Tongue (tissue), 2 donors: Measurements from ENCODE around the gene EFCAB11. TPM values are rescaled to one million over a fixed set of nuclear protein-coding genes. Genes with fewer than 3 reads are reported as not detected.

Experiments used
- DNase-seq: peaks from one replicate; pipeline ENCODE4 v3.0.0-alpha.2; 2015
- total RNA-seq: library from RNA; depleted of rRNA; stranded (reverse); fragments of >200 nt; gene quantifications from one replicate; pipeline ENCODE4 v1.2.3, GENCODE V29; 2014

The EFCAB11 gene
- total RNA-seq, result 13.2 TPM

GRCh38 chr14:89954070-89955021 lies at the start of gene EFCAB11:
TSS of gene EFCAB11 (minus strand) at chr14:89954730. CDS start at chr14:89954660, 70 bp downstream.
- DNase-seq, result peak; percentile 100

GRCh38 chr14:90003526-90004307 lies 49.2 kb upstream of the EFCAB11 start:
- no peak for DNase-seq

- DNase-seq, result no peak
These were observed 46.4 kb upstream of the EFCAB11 start for GRCh38 chr14:90000935-90001334.

GRCh38 chr14:89996963-89997362 lies 42.4 kb upstream of the EFCAB11 start:
- DNase-seq, result no peak

- no peak for DNase-seq
These were observed 37.7 kb upstream of the EFCAB11 start for GRCh38 chr14:89992273-89992672.

GRCh38 chr14:89990623-89991275 lies 36.2 kb upstream of the EFCAB11 start:
- DNase-seq, result no peak

- DNase-seq, result no peak
These were observed 35.7 kb upstream of the EFCAB11 start for GRCh38 chr14:89990218-89990617.

- no peak for DNase-seq
These were observed 34.3 kb upstream of the EFCAB11 start for GRCh38 chr14:89988787-89989186.

GRCh38 chr14:89987161-89987475 lies 32.6 kb upstream of the EFCAB11 start:
- no peak for DNase-seq

GRCh38 chr14:89986462-89987160 lies 32.1 kb upstream of the EFCAB11 start:
- no peak for DNase-seq

- DNase-seq, result no peak
These were observed 28.8 kb upstream of the EFCAB11 start for GRCh38 chr14:89983375-89983774.

GRCh38 chr14:89978656-89979055 lies 24.1 kb upstream of the EFCAB11 start:
- no peak for DNase-seq

- no peak for DNase-seq
These were observed 23.1 kb upstream of the EFCAB11 start for GRCh38 chr14:89977668-89978067.

- DNase-seq, result peak; percentile 84
These were observed 18.8 kb upstream of the EFCAB11 start for GRCh38 chr14:89973234-89973823.

GRCh38 chr14:89965839-89966238 lies 11.3 kb upstream of the EFCAB11 start:
- no peak for DNase-seq

- DNase-seq, result no peak
These were observed 8.9 kb upstream of the EFCAB11 start for GRCh38 chr14:89963288-89963978.

GRCh38 chr14:89960914-89961313 lies 6.4 kb upstream of the EFCAB11 start:
- no peak for DNase-seq

GRCh38 chr14:89959853-89960445 lies 5.4 kb upstream of the EFCAB11 start:
- DNase-seq, result no peak

- DNase-seq, result no peak
These were observed 4.4 kb upstream of the EFCAB11 start for GRCh38 chr14:89958966-89959365.

- DNase-seq, result peak; percentile 6
These were observed 3.3 kb upstream of the EFCAB11 start for GRCh38 chr14:89957791-89958190.

GRCh38 chr14:89957376-89957775 lies 2.8 kb upstream of the EFCAB11 start:
- DNase-seq, result peak; percentile 18
